Measurements from ENCODE around the gene SCN7A.

DNA sequence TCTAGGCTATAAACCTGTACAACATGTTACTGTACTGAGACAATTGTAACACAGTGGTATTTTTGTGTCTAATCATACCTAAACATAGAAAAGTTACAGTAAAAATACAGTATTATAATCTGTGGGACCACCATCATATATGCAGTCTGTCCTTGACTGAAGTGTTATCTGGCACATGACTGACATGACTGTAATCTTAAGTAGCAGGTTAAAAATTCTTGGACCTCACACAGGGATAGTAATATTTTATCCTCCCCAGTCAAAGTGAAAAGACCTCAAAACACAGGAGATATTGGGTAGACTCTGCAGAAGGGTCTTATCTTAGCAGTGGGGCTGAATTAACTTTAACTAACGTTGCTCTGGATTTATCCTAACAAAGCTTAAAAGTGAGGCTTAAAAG lies 113.4 kb downstream of the SCN7A start:
- TF ChIP-seq, protein P1, sequence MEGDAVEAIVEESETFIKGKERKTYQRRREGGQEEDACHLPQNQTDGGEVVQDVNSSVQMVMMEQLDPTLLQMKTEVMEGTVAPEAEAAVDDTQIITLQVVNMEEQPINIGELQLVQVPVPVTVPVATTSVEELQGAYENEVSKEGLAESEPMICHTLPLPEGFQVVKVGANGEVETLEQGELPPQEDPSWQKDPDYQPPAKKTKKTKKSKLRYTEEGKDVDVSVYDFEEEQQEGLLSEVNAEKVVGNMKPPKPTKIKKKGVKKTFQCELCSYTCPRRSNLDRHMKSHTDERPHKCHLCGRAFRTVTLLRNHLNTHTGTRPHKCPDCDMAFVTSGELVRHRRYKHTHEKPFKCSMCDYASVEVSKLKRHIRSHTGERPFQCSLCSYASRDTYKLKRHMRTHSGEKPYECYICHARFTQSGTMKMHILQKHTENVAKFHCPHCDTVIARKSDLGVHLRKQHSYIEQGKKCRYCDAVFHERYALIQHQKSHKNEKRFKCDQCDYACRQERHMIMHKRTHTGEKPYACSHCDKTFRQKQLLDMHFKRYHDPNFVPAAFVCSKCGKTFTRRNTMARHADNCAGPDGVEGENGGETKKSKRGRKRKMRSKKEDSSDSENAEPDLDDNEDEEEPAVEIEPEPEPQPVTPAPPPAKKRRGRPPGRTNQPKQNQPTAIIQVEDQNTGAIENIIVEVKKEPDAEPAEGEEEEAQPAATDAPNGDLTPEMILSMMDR (IDR thresholded peaks at IDR 0.05), result no peak
- TF ChIP-seq, protein P2, sequence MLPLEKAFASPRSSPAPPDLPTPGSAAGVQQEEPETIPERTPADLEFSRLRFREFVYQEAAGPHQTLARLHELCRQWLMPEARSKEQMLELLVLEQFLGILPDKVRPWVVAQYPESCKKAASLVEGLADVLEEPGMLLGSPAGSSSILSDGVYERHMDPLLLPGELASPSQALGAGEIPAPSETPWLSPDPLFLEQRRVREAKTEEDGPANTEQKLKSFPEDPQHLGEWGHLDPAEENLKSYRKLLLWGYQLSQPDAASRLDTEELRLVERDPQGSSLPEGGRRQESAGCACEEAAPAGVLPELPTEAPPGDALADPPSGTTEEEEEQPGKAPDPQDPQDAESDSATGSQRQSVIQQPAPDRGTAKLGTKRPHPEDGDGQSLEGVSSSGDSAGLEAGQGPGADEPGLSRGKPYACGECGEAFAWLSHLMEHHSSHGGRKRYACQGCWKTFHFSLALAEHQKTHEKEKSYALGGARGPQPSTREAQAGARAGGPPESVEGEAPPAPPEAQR (CRISPR knock-in tag; IDR thresholded peaks at IDR 0.05), result no peak
- TF ChIP-seq, protein P3, sequence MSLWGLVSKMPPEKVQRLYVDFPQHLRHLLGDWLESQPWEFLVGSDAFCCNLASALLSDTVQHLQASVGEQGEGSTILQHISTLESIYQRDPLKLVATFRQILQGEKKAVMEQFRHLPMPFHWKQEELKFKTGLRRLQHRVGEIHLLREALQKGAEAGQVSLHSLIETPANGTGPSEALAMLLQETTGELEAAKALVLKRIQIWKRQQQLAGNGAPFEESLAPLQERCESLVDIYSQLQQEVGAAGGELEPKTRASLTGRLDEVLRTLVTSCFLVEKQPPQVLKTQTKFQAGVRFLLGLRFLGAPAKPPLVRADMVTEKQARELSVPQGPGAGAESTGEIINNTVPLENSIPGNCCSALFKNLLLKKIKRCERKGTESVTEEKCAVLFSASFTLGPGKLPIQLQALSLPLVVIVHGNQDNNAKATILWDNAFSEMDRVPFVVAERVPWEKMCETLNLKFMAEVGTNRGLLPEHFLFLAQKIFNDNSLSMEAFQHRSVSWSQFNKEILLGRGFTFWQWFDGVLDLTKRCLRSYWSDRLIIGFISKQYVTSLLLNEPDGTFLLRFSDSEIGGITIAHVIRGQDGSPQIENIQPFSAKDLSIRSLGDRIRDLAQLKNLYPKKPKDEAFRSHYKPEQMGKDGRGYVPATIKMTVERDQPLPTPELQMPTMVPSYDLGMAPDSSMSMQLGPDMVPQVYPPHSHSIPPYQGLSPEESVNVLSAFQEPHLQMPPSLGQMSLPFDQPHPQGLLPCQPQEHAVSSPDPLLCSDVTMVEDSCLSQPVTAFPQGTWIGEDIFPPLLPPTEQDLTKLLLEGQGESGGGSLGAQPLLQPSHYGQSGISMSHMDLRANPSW (CRISPR knock-in tag; conservative IDR thresholded peaks at IDR 0.05; ENCODE audit: low read depth), result no peak
- TF ChIP-seq EMX1 (CRISPR knock-in tag; IDR thresholded peaks at IDR 0.05) (no peak), IRF2 (CRISPR knock-in tag; IDR thresholded peaks at IDR 0.05; ENCODE audit: borderline replicate concordance, low read depth) (no peak)
- TF ChIP-seq, protein P4, sequence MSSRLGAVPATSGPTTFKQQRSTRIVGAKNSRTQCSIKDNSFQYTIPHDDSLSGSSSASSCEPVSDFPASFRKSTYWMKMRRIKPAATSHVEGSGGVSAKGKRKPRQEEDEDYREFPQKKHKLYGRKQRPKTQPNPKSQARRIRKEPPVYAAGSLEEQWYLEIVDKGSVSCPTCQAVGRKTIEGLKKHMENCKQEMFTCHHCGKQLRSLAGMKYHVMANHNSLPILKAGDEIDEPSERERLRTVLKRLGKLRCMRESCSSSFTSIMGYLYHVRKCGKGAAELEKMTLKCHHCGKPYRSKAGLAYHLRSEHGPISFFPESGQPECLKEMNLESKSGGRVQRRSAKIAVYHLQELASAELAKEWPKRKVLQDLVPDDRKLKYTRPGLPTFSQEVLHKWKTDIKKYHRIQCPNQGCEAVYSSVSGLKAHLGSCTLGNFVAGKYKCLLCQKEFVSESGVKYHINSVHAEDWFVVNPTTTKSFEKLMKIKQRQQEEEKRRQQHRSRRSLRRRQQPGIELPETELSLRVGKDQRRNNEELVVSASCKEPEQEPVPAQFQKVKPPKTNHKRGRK (CRISPR knock-in tag; IDR thresholded peaks at IDR 0.05; ENCODE audit: borderline replicate concordance), result no peak

Data from WTC11 (cell line).